Measurements from ENCODE around the gene TSNAXIP1. TPM values are rescaled to one million over a fixed set of nuclear protein-coding genes. Genes with fewer than 3 reads are reported as not detected.

Gene TSNAXIP1
- total RNA-seq, 2 experiments from 2014 or later, result 0.52 to 0.61 TPM

GRCh38 chr16:67873435-67874370 lies 67.0 kb downstream of the TSNAXIP1 start:
- Mint-ChIP-seq H3K27me3 (no peaks in the 10 kb centered on the region), H3K4me1 (ENCODE audit: low read depth) (peaks cover 35% of the 10 kb centered on the region), H3K9me3 (no peaks in the 10 kb centered on the region), H3K4me3 (peak overlapping the region; percentile 96), H3K27ac (peak overlapping the region; percentile 89), H3K36me3 (ENCODE audit: low read depth) (peaks cover 68% of the 10 kb centered on the region)
- peaks cover 49% of the 10 kb centered on the region for H3K36me3 ChIP-seq (ENCODE audit: insufficient read depth, low read length)
- DNase-seq (peak in 1 of 14 experiments; percentile 8), ATAC-seq (ENCODE audit: poor library complexity) (no peak)
- peak overlapping the region; percentile 82 to 93 for H3K27ac ChIP-seq (ENCODE audit: low read depth in 1 of 2, low read length in 2 of 2)
- H3K4me1 ChIP-seq (ENCODE audit: insufficient read depth, low read length), result peaks cover 44% of the 10 kb centered on the region
- TF ChIP-seq CTCF (IDR thresholded peaks at IDR 0.05), result no peak
- ChIA-PET CTCF (interaction anchor here (0.5 to 2.5 kb wide), 6 partner anchors 10 to 454 kb away, joined by 3 to 13 read pairs (median 4); partner anchors contain the start of gene NUTF2), POLR2A (interaction anchor here (0.5 to 1.7 kb wide), 15 partner anchors 8 to 860 kb away, joined by 3 to 10 read pairs (median 4); partner anchors contain the start of genes CTCF, GFOD2, NFATC3 and NUTF2)
- intact Hi-C loops (cut with DNase I, micrococcal nuclease), result loop anchor here in 1 of 2 experiments (2.0 to 5.0 kb wide), 2 partner anchors 19 to 41 kb away; partner anchors contain the start of gene PSKH1
- H3K9me3 ChIP-seq (ENCODE audit: control insufficient read depth in 1 of 2, insufficient read depth in 1 of 2, low read length in 2 of 2), result no peaks in the 10 kb centered on the region
- H3K27me3 ChIP-seq (ENCODE audit: control insufficient read depth in 1 of 2, insufficient read depth in 2 of 2, low read length in 2 of 2), result no peaks in the 10 kb centered on the region
- H3K4me3 ChIP-seq (ENCODE audit: low read length), result peak overlapping the region; percentile 99

GRCh38 chr16:67874372-67874771 lies 67.7 kb downstream of the TSNAXIP1 start:
- Mint-ChIP-seq H3K4me3 (peak overlapping the region; percentile 96), H3K9me3 (no peaks in the 10 kb centered on the region), H3K27me3 (no peaks in the 10 kb centered on the region), H3K27ac (peak overlapping the region; percentile 89), H3K36me3 (ENCODE audit: low read depth) (peaks cover 74% of the 10 kb centered on the region), H3K4me1 (ENCODE audit: low read depth) (peaks cover 35% of the 10 kb centered on the region)
- Histone ChIP-seq H3K9me3 (ENCODE audit: control insufficient read depth in 1 of 2, insufficient read depth in 1 of 2, low read length in 2 of 2) (no peaks in the 10 kb centered on the region), H3K4me3 (ENCODE audit: low read length) (peak overlapping the region; percentile 99), H3K36me3 (ENCODE audit: insufficient read depth, low read length) (peaks cover 51% of the 10 kb centered on the region), H3K27ac (ENCODE audit: low read depth in 1 of 2, low read length in 2 of 2) (no peak overlapping the region), H3K4me1 (ENCODE audit: insufficient read depth, low read length) (peaks cover 44% of the 10 kb centered on the region), H3K27me3 (ENCODE audit: control insufficient read depth in 1 of 2, insufficient read depth in 2 of 2, low read length in 2 of 2) (no peaks in the 10 kb centered on the region)
- ChIA-PET POLR2A (interaction anchor here (0.6 to 1.7 kb wide), 6 partner anchors 19 to 211 kb away, joined by 3 to 9 read pairs (median 4); partner anchors contain the start of genes GFOD2, NFATC3, NUTF2 and PSKH1), CTCF (interaction anchor here (1.2 to 2.5 kb wide), 3 partner anchors 9 to 206 kb away, joined by 3 to 13 read pairs (median 10); no protein-coding TSS in a partner anchor)
- intact Hi-C loops (cut with DNase I, micrococcal nuclease), result loop anchor here in 1 of 2 experiments (5.0 kb wide), 1 partner anchor 42 kb away; no protein-coding TSS in a partner anchor
- TF ChIP-seq CTCF (IDR thresholded peaks at IDR 0.05), result no peak
- DNase-seq (no peak), ATAC-seq (ENCODE audit: poor library complexity) (no peak)

- Mint-ChIP-seq H3K4me3 (peak overlapping the region; percentile 38), H3K27ac (no peak overlapping the region), H3K4me1 (ENCODE audit: low read depth) (peaks cover 34% of the 10 kb centered on the region), H3K9me3 (no peaks in the 10 kb centered on the region), H3K36me3 (ENCODE audit: low read depth) (peaks cover 85% of the 10 kb centered on the region), H3K27me3 (no peaks in the 10 kb centered on the region)
- H3K27ac ChIP-seq (ENCODE audit: low read depth in 1 of 2, low read length in 2 of 2), result no peak overlapping the region
- DNase-seq, result no peak
- no peak for TF ChIP-seq CTCF (IDR thresholded peaks at IDR 0.05)
- ChIA-PET CTCF (no interaction called here), POLR2A (no interaction called here)
- H3K36me3 ChIP-seq (ENCODE audit: insufficient read depth, low read length), result peaks cover 65% of the 10 kb centered on the region
- H3K4me1 ChIP-seq (ENCODE audit: insufficient read depth, low read length), result peaks cover 43% of the 10 kb centered on the region
- intact Hi-C loops (cut with DNase I, micrococcal nuclease), result no loop called here
- H3K4me3 ChIP-seq (ENCODE audit: low read length), result no peak overlapping the region
- no peaks in the 10 kb centered on the region for H3K9me3 ChIP-seq (ENCODE audit: control insufficient read depth in 1 of 2, insufficient read depth in 1 of 2, low read length in 2 of 2)
- ATAC-seq (ENCODE audit: poor library complexity), result no peak
- H3K27me3 ChIP-seq (ENCODE audit: control insufficient read depth in 1 of 2, insufficient read depth in 2 of 2, low read length in 2 of 2), result no peaks in the 10 kb centered on the region
These were observed 70.4 kb downstream of the TSNAXIP1 start for GRCh38 chr16:67877064-67877463.

Other genes with a start within 250 kb of the TSNAXIP1 start
- 10 to 100 TPM; 43.8 to 46.4 TPM for gene CTCF, start 244.4 kb upstream of the TSNAXIP1 start, total RNA-seq
- 100 to 1,000 TPM; 147 to 148 TPM for gene CARMIL2, start 161.7 kb upstream of the TSNAXIP1 start, total RNA-seq
- 10 to 100 TPM; 21.6 to 26.0 TPM for gene ACD, start 146.6 kb upstream of the TSNAXIP1 start, total RNA-seq
- gene PARD6A, start 145.9 kb upstream of the TSNAXIP1 start, total RNA-seq, result 1 to 10 TPM; 4.5 to 4.7 TPM
- gene ENKD1, start 140.1 kb upstream of the TSNAXIP1 start, total RNA-seq, result 1 to 10 TPM; 2.0 to 3.5 TPM
- gene C16orf86, start 140.1 kb upstream of the TSNAXIP1 start, total RNA-seq, result 1 to 10 TPM; 2.0 to 2.4 TPM
- gene GFOD2, start 87.6 kb upstream of the TSNAXIP1 start, total RNA-seq, result 1 to 10 TPM; 2.8 to 3.7 TPM
- gene RANBP10, start 329 bp upstream of the TSNAXIP1 start, total RNA-seq, result 10 to 100 TPM; 12.0 to 13.6 TPM
- 10 to 100 TPM; 31.2 to 32.1 TPM for gene THAP11, start 35.4 kb downstream of the TSNAXIP1 start, total RNA-seq
- 10 to 100 TPM; 24.0 to 25.7 TPM for gene NUTF2, start 40.0 kb downstream of the TSNAXIP1 start, total RNA-seq
- gene CENPT, start 40.8 kb downstream of the TSNAXIP1 start, total RNA-seq, result 10 to 100 TPM; 77.5 to 84.1 TPM
- 100 to 1,000 TPM; 134 to 145 TPM for gene EDC4, start 66.2 kb downstream of the TSNAXIP1 start, total RNA-seq
- 1 to 10 TPM; 2.9 to 4.4 TPM for gene NRN1L, start 78.0 kb downstream of the TSNAXIP1 start, total RNA-seq
- gene PSKH1, start 86.4 kb downstream of the TSNAXIP1 start, total RNA-seq, result 10 to 100 TPM; 11.4 to 13.3 TPM
- gene CTRL, start 125.0 kb downstream of the TSNAXIP1 start, total RNA-seq, result 10 to 100 TPM; 18.3 to 19.5 TPM
- gene PSMB10, start 130.0 kb downstream of the TSNAXIP1 start, total RNA-seq, result 10 to 100 TPM; 68.7 to 71.6 TPM
- gene LCAT, start 137.2 kb downstream of the TSNAXIP1 start, total RNA-seq, result 1 to 10 TPM; 5.9 to 6.3 TPM
- gene SLC12A4, start 161.7 kb downstream of the TSNAXIP1 start, total RNA-seq, result 10 to 100 TPM; 15.1 to 17.7 TPM
- gene DPEP3, start 173.6 kb downstream of the TSNAXIP1 start, total RNA-seq, result under 1 TPM; 0.53 to 0.63 TPM
- 10 to 100 TPM; 42.2 to 43.5 TPM for gene DPEP2, start 192.6 kb downstream of the TSNAXIP1 start, total RNA-seq
- gene DPEP2NB, start 209.0 kb downstream of the TSNAXIP1 start, total RNA-seq, result not detected
- gene DDX28, start 216.3 kb downstream of the TSNAXIP1 start, total RNA-seq, result 10 to 100 TPM; 18.9 to 19.4 TPM
- 10 to 100 TPM; 10.4 to 13.6 TPM for gene DUS2, start 216.4 kb downstream of the TSNAXIP1 start, total RNA-seq

Measured in CD4-positive, alpha-beta T cell (primary cell).